GM12878 (cell line): ENCODE data around the gene LRFN2. TPM values are rescaled to one million over a fixed set of nuclear protein-coding genes. Genes with fewer than 3 reads are reported as not detected.

Source experiments
- ATAC-seq: fragments of 200-7000 bp; cut with Tn5 transposase; 3 replicates; pipeline ENCODE4 v1.9.1; 2020; ENCODE audit warnings: mild to moderate bottlenecking, moderate library complexity
- BruUV-seq: library from RNA; stranded (reverse); fragments of 400-500 nt; replicated peaks from 2 replicates; lab custom pipeline; 2021; lab: Mats Ljungman, UMichigan
- CTCF ChIA-PET: fragments of 300-600 bp; sonication (Branson Sonifier 250); formaldehyde crosslinking; extraction: SDS; loops from one replicate; lab custom pipeline; 2021; ENCODE audit warnings: inconsistent platforms; lab: Yijun Ruan, JAX
- POLR2A ChIA-PET: fragments of 350-600 bp; formaldehyde crosslinking; extraction: SDS; loops from one replicate; lab custom pipeline; 2021; ENCODE audit warnings: inconsistent platforms; lab: Charles Lee
- RAD21 ChIA-PET: fragments of 300-600 bp; sonication (Branson Sonifier 250); formaldehyde crosslinking; loops from one replicate; lab custom pipeline; 2023; ENCODE audit warnings: antibody characterized with exemption; ENCODE audit not compliant: unreplicated experiment; lab: Charles Lee
- SMC1A ChIA-PET: fragments of 300-600 bp; sonication (Branson Sonifier 250); formaldehyde crosslinking; loops from one replicate; lab custom pipeline; 2023; ENCODE audit not compliant: unreplicated experiment, uncharacterized antibody; lab: Charles Lee
- DNase-seq: peaks from one replicate; pipeline ENCODE4 v3.0.0-alpha.2; 2011; ENCODE audit warnings: low read depth, low spot score
- FAIRE-seq: peaks from 3 replicates; lab custom pipeline; 2011; peaks lifted over from hg19 to GRCh38; lab: Jason Lieb, UNC
- H2AFZ ChIP-seq: 2 replicates; pipeline ENCODE4 v1.6.0; 2011; ENCODE audit warnings: low read depth, low read length, control low read depth; ENCODE audit not compliant: control insufficient read depth
- H3K27ac ChIP-seq: 2 replicates; pipeline ENCODE4 v1.5.1; 2011; ENCODE audit warnings: control low read depth; ENCODE audit not compliant: control insufficient read depth, insufficient read depth
- H3K27me3 ChIP-seq, 2 experiments: replicated peaks in 1 of 2; 2 replicates each; pipeline versions ENCODE4 v1.6.0 to v1.6.1; 2011; ENCODE audit warnings: low read length in 1 of 2; ENCODE audit not compliant: control insufficient read depth in 2 of 2, insufficient read depth in 2 of 2
- H3K36me3 ChIP-seq, 2 experiments: 2 replicates each; pipeline ENCODE4 v1.5.1; 2011; ENCODE audit warnings: low read length in 1 of 2; ENCODE audit not compliant: control insufficient read depth in 2 of 2, insufficient read depth in 2 of 2
- H3K4me1 ChIP-seq: 2 replicates; pipeline ENCODE4 v1.6.1; 2011; ENCODE audit warnings: mild to moderate bottlenecking, low read length, moderate library complexity, mixed read lengths; ENCODE audit not compliant: control insufficient read depth, insufficient read depth
- H3K4me2 ChIP-seq: 2 replicates; pipeline ENCODE4 v1.6.0; 2011; ENCODE audit warnings: control low read depth; ENCODE audit not compliant: control insufficient read depth, insufficient read depth
- H3K4me3 ChIP-seq: fragments of 200-600 bp; sonication (generic); 2 replicates; pipeline ENCODE4 v1.5.1; 2016
- H3K79me2 ChIP-seq: 2 replicates; pipeline ENCODE4 v1.6.0; 2011; ENCODE audit warnings: low read length; ENCODE audit not compliant: control insufficient read depth, insufficient read depth
- H3K9ac ChIP-seq: 2 replicates; pipeline ENCODE4 v1.8.0; 2011; ENCODE audit warnings: low read length, control low read depth, mixed read lengths; ENCODE audit not compliant: control insufficient read depth, insufficient read depth
- H3K9me3 ChIP-seq: replicated peaks from 3 replicates; pipeline ENCODE4 v1.5.1; 2011; ENCODE audit warnings: mild to moderate bottlenecking, low read length; ENCODE audit not compliant: control insufficient read depth, insufficient read depth
- H4K20me1 ChIP-seq: 2 replicates; pipeline ENCODE4 v1.6.0; 2011; ENCODE audit not compliant: control insufficient read depth, insufficient read depth
- CTCF ChIP-seq, 3 experiments: IDR thresholded peaks in 2 of 3; conservative IDR thresholded peaks in 1 of 3; 2 replicates each; pipeline ENCODE4 v1.5.1; 2011; ENCODE audit warnings: low read depth in 3 of 3, low read length in 3 of 3, mild to moderate bottlenecking in 3 of 3, control low read depth in 2 of 3, moderate library complexity in 2 of 3, inconsistent platforms in 1 of 3, mixed read lengths in 1 of 3; ENCODE audit not compliant: control insufficient read depth in 2 of 3, insufficient read depth in 1 of 3; ENCODE audit errors: extremely low read depth in 1 of 3
- EGR1 ChIP-seq, 2 experiments: IDR thresholded peaks; 1 replicate in 1 of 2; 2 replicates in 1 of 2; pipeline ENCODE4 v1.6.1; 2011 to 2012; ENCODE audit warnings: low read depth in 2 of 2, low read length in 2 of 2, borderline replicate concordance in 1 of 2, mild to moderate bottlenecking in 1 of 2, moderate library complexity in 1 of 2
- IKZF2 ChIP-seq, 2 experiments: fragments of 450-650 bp; IDR thresholded peaks; 2 replicates each; pipeline ENCODE4 v1.6.1; 2017; ENCODE audit warnings: mild to moderate bottlenecking in 2 of 2, moderate library complexity in 2 of 2
- MAX ChIP-seq: IDR thresholded peaks from 2 replicates; pipeline ENCODE4 v1.6.1; 2012; ENCODE audit warnings: low read depth, low read length, improper control_type of control experiment
- MEF2B ChIP-seq: fragments of 450-650 bp; IDR thresholded peaks from 2 replicates; pipeline ENCODE4 v1.6.1; 2018; ENCODE audit warnings: mild to moderate bottlenecking, moderate library complexity; ENCODE audit not compliant: partially characterized antibody, poor library complexity, severe bottlenecking
- PBX3 ChIP-seq: IDR thresholded peaks from 2 replicates; pipeline ENCODE4 v1.6.1; 2011; ENCODE audit warnings: mild to moderate bottlenecking, low read depth, low read length, moderate library complexity; ENCODE audit not compliant: insufficient replicate concordance
- SREBF2 ChIP-seq: IDR thresholded peaks from 2 replicates; pipeline ENCODE4 v1.6.1; 2012; ENCODE audit warnings: mild to moderate bottlenecking, low read length
- SUPT20H ChIP-seq: IDR thresholded peaks from 2 replicates; pipeline ENCODE4 v1.6.1; 2011; ENCODE audit warnings: low read depth, mild to moderate bottlenecking, low read length, moderate library complexity, borderline replicate concordance; ENCODE audit not compliant: control insufficient read depth
- TCF3 ChIP-seq: IDR thresholded peaks from 2 replicates; pipeline ENCODE4 v1.6.1; 2012; ENCODE audit warnings: low read depth, mild to moderate bottlenecking, low read length, borderline replicate concordance; ENCODE audit not compliant: insufficient read depth
- YY1 ChIP-seq: IDR thresholded peaks from 2 replicates; pipeline ENCODE4 v1.6.1; 2011; ENCODE audit warnings: low read depth, mild to moderate bottlenecking, low read length
- WGBS: methylation state at CpG from one replicate; pipeline ENCODE4 v1.1.6; 2016; ENCODE audit warnings: low lambda C conversion rate; ENCODE audit not compliant: insufficient replicate concordance, insufficient coverage; ENCODE audit errors: missing lambda C conversion rate; 5-methylcytosine and 5-hydroxymethylcytosine counted together
- in situ Hi-C: fragments of 300-500 bp; cut with MboI; formaldehyde crosslinking; loops from 9 replicates; pipeline ENCODE4 v1.14.3; 2018; ENCODE audit warnings: mixed read lengths
- intact Hi-C: fragments of 100-400 bp; cut with micrococcal nuclease; formaldehyde crosslinking; loops from one replicate; pipeline ENCODE4 v1.14.2; 2022; ENCODE audit not compliant: unreplicated experiment
- polyA plus RNA-seq, 11 experiments: library from polyadenylated mRNA; depleted of rRNA in 4 of 11; unstranded in 6 of 11; stranded (reverse) in 5 of 11; fragments of >200 nt; fragmentation: Nextera tagmentation in 4 of 11; fragmentation: Illumina TruSeq in 1 of 11; extraction: Ambion mirVana in 4 of 11; extraction: Trizol in 1 of 11; gene quantifications; 1 replicate in 1 of 11; 2 replicates in 10 of 11; pipeline versions ENCODE4 v1.2.1 to v1.2.3, GENCODE V29; 2011 to 2016; ENCODE audit warnings: inconsistent platforms in 2 of 11, missing spikeins in 2 of 11, low read depth in 1 of 11
- total RNA-seq, 4 experiments: library from RNA; depleted of rRNA in 3 of 4; stranded (reverse); fragments of >200 nt in 3 of 4; fragmentation: Illumina TruSeq in 1 of 4; extraction: Trizol in 1 of 4; gene quantifications; 2 replicates each; pipeline versions ENCODE4 v1.2.1 to v1.2.3, GENCODE V29; 2013 to 2021

Gene LRFN2
- total and polyA plus RNA-seq, 10 of the 15 experiments (the other 5 are each of a cell fraction or from before 2014, with no cell fraction given): not detected

GRCh38 chr6:40389254-40389653 is 197.9 kb downstream of the LRFN2 start:
- no peaks in the 10 kb centered on the region for H3K36me3 ChIP-seq
- no peaks in the 10 kb centered on the region; a peak in 3 of 4 replicates for H3K27me3 ChIP-seq
- no peaks in the 10 kb centered on the region for H3K9me3 ChIP-seq
- ChIA-PET POLR2A (no interaction called here), SMC1A (interaction anchor here (1.0 kb wide), 1 partner anchor 10 kb away, joined by 4 read pairs; no protein-coding TSS in a partner anchor), CTCF (no interaction called here), RAD21 (no interaction called here)
- ATAC-seq (no peak), FAIRE-seq (no peak), DNase-seq (no peak)
- no peaks in the 10 kb centered on the region for H3K79me2 ChIP-seq
- no peak overlapping the region for H3K4me2 ChIP-seq
- no peak overlapping the region for H2AFZ ChIP-seq
- no peak overlapping the region for H3K9ac ChIP-seq
- no peaks in the 10 kb centered on the region for H4K20me1 ChIP-seq
- no peak overlapping the region for H3K4me3 ChIP-seq
- intact Hi-C loops (no loop called here), in situ Hi-C loops (no loop called here)
- TF ChIP-seq SREBF2 (no peak), TCF3 (no peak), PBX3 (no peak), MEF2B (no peak), CTCF (IDR thresholded peaks at IDR 0.05 in 2 of 3, conservative IDR thresholded peaks at IDR 0.05 in 1 of 3; ENCODE audit: control insufficient read depth in 2 of 3, extremely low read depth in 1 of 3, insufficient read depth in 1 of 3, low read depth in 3 of 3, low read length in 3 of 3) (no peak), IKZF2 (IDR thresholded peaks at IDR 0.05) (no peak), EGR1 (IDR thresholded peaks at IDR 0.05; ENCODE audit: borderline replicate concordance in 1 of 2, low read depth in 2 of 2, low read length in 2 of 2) (no peak), MAX (no peak), SUPT20H (no peak), YY1 (no peak)
- H3K4me1 ChIP-seq: no peaks in the 10 kb centered on the region
- no TSS peak for BruUV-seq
- no peak overlapping the region for H3K27ac ChIP-seq
- WGBS: 49% methylated on average over 4 of the region's 4 CpGs
